Germinal center (tissue), 1 donor: Measurements from ENCODE around the gene MAB21L4.

Source experiments
- DNase-seq: peaks from one replicate; pipeline ENCODE4 v3.0.0; 2012; ENCODE audit warnings: mixed read lengths, low spot score

MAB21L4 gene

GRCh38 chr2:240894006-240894405, 1.9 kb downstream of the MAB21L4 start:
- DNase-seq, result no peak

GRCh38 chr2:240893363-240893844, 2.6 kb downstream of the MAB21L4 start:
- no peak for DNase-seq

GRCh38 chr2:240892925-240893324, 3.0 kb downstream of the MAB21L4 start:
- DNase-seq, result no peak

- no peak for DNase-seq
Observed at GRCh38 chr2:240892356-240892755, 3.6 kb downstream of the MAB21L4 start.

GRCh38 chr2:240891492-240892340, 4.2 kb downstream of the MAB21L4 start:
- no peak for DNase-seq

- DNase-seq, result no peak
Observed at GRCh38 chr2:240890691-240891090, 5.3 kb downstream of the MAB21L4 start.

GRCh38 chr2:240889601-240890560, 6.1 kb downstream of the MAB21L4 start:
- DNase-seq, result no peak

GRCh38 chr2:240888890-240889573, 6.9 kb downstream of the MAB21L4 start:
- no peak for DNase-seq

GRCh38 chr2:240888130-240888889, 7.6 kb downstream of the MAB21L4 start:
- DNase-seq, result no peak

GRCh38 chr2:240887631-240888030, 8.3 kb downstream of the MAB21L4 start:
- no peak for DNase-seq

- no peak for DNase-seq
Observed at GRCh38 chr2:240886678-240887609, 9.0 kb downstream of the MAB21L4 start.

GRCh38 chr2:240886023-240886565, 9.9 kb downstream of the MAB21L4 start:
- DNase-seq, result no peak

GRCh38 chr2:240885566-240885965, 10.4 kb downstream of the MAB21L4 start:
- DNase-seq, result no peak

- DNase-seq, result no peak
Observed at GRCh38 chr2:240884745-240885144, 11.2 kb downstream of the MAB21L4 start.

GRCh38 chr2:240884221-240884620, 11.7 kb downstream of the MAB21L4 start:
- DNase-seq, result no peak

GRCh38 chr2:240881913-240882312, 14.0 kb downstream of the MAB21L4 start:
- DNase-seq, result no peak

- no peak for DNase-seq
Observed at GRCh38 chr2:240879105-240879504, 16.9 kb downstream of the MAB21L4 start.

- DNase-seq, result no peak
Observed at GRCh38 chr2:240878341-240878936, 17.5 kb downstream of the MAB21L4 start.
